ENCODE measurements around the gene TRIB2. TPM values are rescaled to one million over a fixed set of nuclear protein-coding genes. Genes with fewer than 3 reads are reported as not detected.

Gene TRIB2
- total and polyA plus RNA-seq, 2 experiments from 2014 or later = 42.3 to 73.2 TPM

- Histone ChIP-seq H3K4me3 (no peak overlapping the region), H3K36me3 (peaks cover 12% of the 10 kb centered on the region), H3K4me1 (ENCODE audit: low read depth) (no peaks in the 10 kb centered on the region), H3K27me3 (no peaks in the 10 kb centered on the region), H3K9me3 (ENCODE audit: low read depth) (no peaks in the 10 kb centered on the region), H3K27ac (no peak overlapping the region)
- peak in 1 of 2 donors; percentile 82 for DNase-seq (ENCODE audit: low read depth in 1 of 2, low spot score in 1 of 2)
- no peak for TF ChIP-seq CTCF (IDR thresholded peaks at IDR 0.05; ENCODE audit: low read depth, low read length)
Observed at GRCh38 chr2:12721566-12722446, 5.1 kb downstream of the TRIB2 start.

GRCh38 chr2:12722447-12723316 lies 5.9 kb downstream of the TRIB2 start:
- H3K36me3 ChIP-seq = peaks cover 12% of the 10 kb centered on the region
- peak; percentile 32 for TF ChIP-seq CTCF (IDR thresholded peaks at IDR 0.05; ENCODE audit: low read depth, low read length)

GRCh38 chr2:12723736-12724463 lies 7.2 kb downstream of the TRIB2 start:
- TF ChIP-seq CTCF (IDR thresholded peaks at IDR 0.05; ENCODE audit: low read depth, low read length) = no peak
- Histone ChIP-seq H3K4me3 (no peak overlapping the region), H3K36me3 (peaks cover 18% of the 10 kb centered on the region), H3K27me3 (no peaks in the 10 kb centered on the region), H3K4me1 (ENCODE audit: low read depth) (no peaks in the 10 kb centered on the region), H3K9me3 (ENCODE audit: low read depth) (no peaks in the 10 kb centered on the region), H3K27ac (no peak overlapping the region)
- DNase-seq (ENCODE audit: low read depth in 1 of 2, low spot score in 1 of 2) = no peak

More at GRCh38 chr2:12722447-12723316, 5.9 kb downstream of the TRIB2 start:
- Histone ChIP-seq H3K9me3 (ENCODE audit: low read depth) (no peaks in the 10 kb centered on the region), H3K27ac (no peak overlapping the region), H3K4me1 (ENCODE audit: low read depth) (no peaks in the 10 kb centered on the region), H3K4me3 (no peak overlapping the region), H3K27me3 (no peaks in the 10 kb centered on the region)
- DNase-seq (ENCODE audit: low read depth in 1 of 2, low spot score in 1 of 2) = no peak

GRCh38 chr2:12725233-12726187 lies 8.8 kb downstream of the TRIB2 start:
- TF ChIP-seq CTCF (IDR thresholded peaks at IDR 0.05; ENCODE audit: low read depth, low read length) = no peak
- Histone ChIP-seq H3K4me1 (ENCODE audit: low read depth) (no peaks in the 10 kb centered on the region), H3K27ac (no peak overlapping the region), H3K9me3 (ENCODE audit: low read depth) (no peaks in the 10 kb centered on the region), H3K36me3 (peaks cover 29% of the 10 kb centered on the region), H3K4me3 (no peak overlapping the region), H3K27me3 (no peaks in the 10 kb centered on the region)
- DNase-seq (ENCODE audit: low read depth in 1 of 2, low spot score in 1 of 2) = no peak

All from cardiac muscle cell (in vitro differentiated cells and primary cell).